Colonic mucosa (tissue), 4 donors: ENCODE measurements around the gene DAPK1. TPM values are rescaled to one million over a fixed set of nuclear protein-coding genes. Genes with fewer than 3 reads are reported as not detected.

Experiments used
- DNase-seq: peaks from one replicate; pipeline ENCODE4 v3.0.0-alpha.2; 2020
- H3K27ac ChIP-seq: fragments of 200-600 bp; one replicate; pipeline ENCODE4 v1.8.0; 2021
- H3K27me3 ChIP-seq: fragments of 200-600 bp; one replicate; pipeline ENCODE4 v1.8.0; 2021
- H3K36me3 ChIP-seq: fragments of 200-600 bp; one replicate; pipeline ENCODE4 v1.8.0; 2021
- H3K4me1 ChIP-seq: fragments of 200-600 bp; one replicate; pipeline ENCODE4 v1.8.0; 2021; ENCODE audit warnings: mild to moderate bottlenecking
- H3K4me3 ChIP-seq: fragments of 200-600 bp; one replicate; pipeline ENCODE4 v1.8.0; 2021
- H3K9ac ChIP-seq, 2 donors: one replicate each; pipeline ENCODE4 v1.7.0; 2013; ENCODE audit warnings: control low read depth in 2 of 2, low read depth in 2 of 2, low read length in 2 of 2
- H3K9me3 ChIP-seq: fragments of 200-600 bp; one replicate; pipeline ENCODE4 v1.8.0; 2021
- intact Hi-C: fragments of 100-400 bp; cut with DNase I; formaldehyde crosslinking; loops from one replicate; pipeline ENCODE4 v1.14.1; 2022
- total RNA-seq, 2 donors: library from RNA; stranded (reverse); fragmentation: NEBNext Ultra II Directional in 1 of 2; extraction: Animal tissue kit (Norgen Biotek cat#: 25700) in 1 of 2; gene quantifications; one replicate each; pipeline ENCODE4 v1.2.1, GENCODE V29; 2021
- TF ChIP-seq, protein P1 (sequence below): fragments of 200-600 bp; IDR thresholded peaks from one replicate; pipeline ENCODE4 v1.8.0; 2022; ENCODE audit warnings: antibody characterized with exemption, mild to moderate bottlenecking
- donor health status: healthy.
- donor health status: DM: no; HTN: no; CAD: no.
- donor health status: DM: no; HTN: no; CAD: no.

The DAPK1 gene
- total RNA-seq, 2 donors from 2014 or later = 7.9 to 17.5 TPM

DNA sequence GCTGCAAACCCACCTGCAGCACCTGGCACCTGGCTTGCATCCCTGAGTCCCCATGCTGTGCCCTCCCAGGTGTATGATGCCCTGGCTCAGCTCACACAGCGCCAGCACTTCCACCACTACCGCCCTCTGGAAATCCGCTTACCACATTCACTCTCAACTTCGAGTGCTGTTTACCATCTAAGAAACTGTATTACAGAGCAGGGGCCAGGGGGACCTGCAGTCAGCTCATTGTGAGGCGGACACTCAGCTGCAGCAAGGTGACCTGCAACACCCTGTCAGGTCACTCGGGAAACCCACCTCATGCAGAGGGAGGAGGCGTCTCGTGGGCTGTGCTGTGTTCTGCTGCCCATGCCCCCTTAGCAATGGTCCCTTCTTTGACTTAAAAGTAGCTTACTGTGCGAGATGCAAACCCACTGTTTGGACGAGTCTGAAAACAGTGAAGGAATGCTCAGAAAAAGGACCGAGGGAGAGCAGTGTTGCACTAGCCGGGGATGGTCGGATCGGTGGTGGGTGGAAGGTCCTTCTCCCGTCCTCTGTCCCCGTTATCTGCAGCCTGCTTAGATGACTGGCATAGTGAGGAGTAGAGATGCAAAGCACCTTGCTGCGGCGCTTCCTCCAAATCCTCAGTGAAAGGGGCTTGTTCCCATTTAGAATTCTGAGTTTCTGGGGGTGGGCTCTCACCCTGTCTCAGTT lies 173.1 kb downstream of the DAPK1 start:
- no peak for DNase-seq
- Histone ChIP-seq H3K27me3 (no peaks in the 10 kb centered on the region), H3K4me3 (no peak overlapping the region), H3K9ac (no peak overlapping the region), H3K9me3 (no peaks in the 10 kb centered on the region), H3K27ac (no peak overlapping the region), H3K4me1 (no peaks in the 10 kb centered on the region), H3K36me3 (no peaks in the 10 kb centered on the region)
- intact Hi-C loops = no loop called here
- TF ChIP-seq, protein P1, sequence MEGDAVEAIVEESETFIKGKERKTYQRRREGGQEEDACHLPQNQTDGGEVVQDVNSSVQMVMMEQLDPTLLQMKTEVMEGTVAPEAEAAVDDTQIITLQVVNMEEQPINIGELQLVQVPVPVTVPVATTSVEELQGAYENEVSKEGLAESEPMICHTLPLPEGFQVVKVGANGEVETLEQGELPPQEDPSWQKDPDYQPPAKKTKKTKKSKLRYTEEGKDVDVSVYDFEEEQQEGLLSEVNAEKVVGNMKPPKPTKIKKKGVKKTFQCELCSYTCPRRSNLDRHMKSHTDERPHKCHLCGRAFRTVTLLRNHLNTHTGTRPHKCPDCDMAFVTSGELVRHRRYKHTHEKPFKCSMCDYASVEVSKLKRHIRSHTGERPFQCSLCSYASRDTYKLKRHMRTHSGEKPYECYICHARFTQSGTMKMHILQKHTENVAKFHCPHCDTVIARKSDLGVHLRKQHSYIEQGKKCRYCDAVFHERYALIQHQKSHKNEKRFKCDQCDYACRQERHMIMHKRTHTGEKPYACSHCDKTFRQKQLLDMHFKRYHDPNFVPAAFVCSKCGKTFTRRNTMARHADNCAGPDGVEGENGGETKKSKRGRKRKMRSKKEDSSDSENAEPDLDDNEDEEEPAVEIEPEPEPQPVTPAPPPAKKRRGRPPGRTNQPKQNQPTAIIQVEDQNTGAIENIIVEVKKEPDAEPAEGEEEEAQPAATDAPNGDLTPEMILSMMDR = no peak

DNA sequence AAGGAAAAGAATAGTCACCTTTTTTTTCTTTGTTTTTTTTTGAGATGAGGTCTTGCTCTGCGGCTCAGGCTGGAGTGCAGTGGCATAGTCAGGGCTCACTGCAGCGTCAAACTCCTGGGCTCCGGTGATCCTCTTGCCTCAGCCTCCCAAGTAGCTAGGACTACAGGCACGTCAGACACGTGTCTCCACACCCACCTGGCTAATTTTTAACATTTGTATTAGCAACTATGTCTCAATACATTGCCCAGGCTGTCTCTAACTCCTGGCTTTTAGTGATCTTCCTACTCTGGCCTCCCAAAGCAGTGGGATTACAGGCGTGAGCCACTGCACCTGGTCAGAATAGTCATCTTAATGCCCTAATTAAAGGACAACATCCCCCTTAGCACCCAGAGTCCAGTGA lies 173.8 kb downstream of the DAPK1 start:
- H3K4me1 ChIP-seq = no peaks in the 10 kb centered on the region
- intact Hi-C loops = no loop called here
- H3K36me3 ChIP-seq = no peaks in the 10 kb centered on the region
- H3K4me3 ChIP-seq = no peak overlapping the region
- H3K27me3 ChIP-seq = no peaks in the 10 kb centered on the region
- DNase-seq = no peak
- TF ChIP-seq, protein P1 = no peak
- no peaks in the 10 kb centered on the region for H3K9me3 ChIP-seq
- no peak overlapping the region for H3K27ac ChIP-seq
- no peak overlapping the region for H3K9ac ChIP-seq

DNA sequence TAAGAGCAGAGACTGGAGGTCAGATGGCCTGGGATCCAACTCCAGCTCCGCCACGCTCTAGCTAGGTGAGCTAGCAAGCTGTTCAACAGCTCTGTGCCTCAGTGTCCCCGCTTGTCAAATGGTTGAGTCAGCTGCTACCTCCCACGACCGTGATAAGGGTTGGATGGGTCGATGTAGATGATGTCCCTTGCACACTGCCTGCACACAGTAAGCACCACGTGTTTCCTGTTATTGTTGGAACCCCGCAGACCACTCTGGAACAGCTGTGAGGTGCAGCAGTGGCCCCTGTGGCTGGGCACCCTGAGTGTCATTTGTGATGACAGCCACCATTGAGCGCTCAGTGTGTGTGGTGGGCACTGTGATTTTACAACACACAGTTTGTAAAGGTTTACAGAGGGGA lies 174.3 kb downstream of the DAPK1 start:
- no peaks in the 10 kb centered on the region for H3K36me3 ChIP-seq
- intact Hi-C loops = no loop called here
- no peaks in the 10 kb centered on the region for H3K9me3 ChIP-seq
- TF ChIP-seq, protein P1 = no peak
- no peak overlapping the region for H3K27ac ChIP-seq
- no peaks in the 10 kb centered on the region for H3K4me1 ChIP-seq
- DNase-seq = no peak
- no peaks in the 10 kb centered on the region for H3K27me3 ChIP-seq
- H3K9ac ChIP-seq = no peak overlapping the region
- H3K4me3 ChIP-seq = no peak overlapping the region

DNA sequence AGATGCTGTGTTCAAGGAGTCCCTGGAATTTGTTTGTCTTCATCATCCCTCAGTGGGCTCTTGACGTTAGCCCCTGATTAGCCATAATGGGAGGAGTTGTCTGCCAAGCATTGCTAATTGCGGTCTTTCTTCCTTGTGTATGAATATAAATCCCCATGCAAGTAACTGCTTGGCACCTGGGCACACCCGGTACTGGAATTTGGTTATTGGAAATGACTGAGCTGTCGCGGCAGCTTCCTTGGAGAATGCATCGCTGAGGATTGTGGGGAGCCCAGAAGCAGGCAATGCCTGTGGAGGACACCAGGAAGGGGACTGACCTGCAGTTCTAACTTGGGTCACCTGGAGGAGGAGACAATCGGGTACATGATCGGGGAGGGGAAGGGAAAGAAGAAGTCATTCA lies 174.9 kb downstream of the DAPK1 start:
- H3K4me3 ChIP-seq = no peak overlapping the region
- no peak overlapping the region for H3K27ac ChIP-seq
- intact Hi-C loops = no loop called here
- TF ChIP-seq, protein P1 = no peak
- H3K9me3 ChIP-seq = no peaks in the 10 kb centered on the region
- H3K9ac ChIP-seq = no peak overlapping the region
- H3K4me1 ChIP-seq = no peaks in the 10 kb centered on the region
- no peaks in the 10 kb centered on the region for H3K36me3 ChIP-seq
- no peak for DNase-seq
- H3K27me3 ChIP-seq = no peaks in the 10 kb centered on the region

DNA sequence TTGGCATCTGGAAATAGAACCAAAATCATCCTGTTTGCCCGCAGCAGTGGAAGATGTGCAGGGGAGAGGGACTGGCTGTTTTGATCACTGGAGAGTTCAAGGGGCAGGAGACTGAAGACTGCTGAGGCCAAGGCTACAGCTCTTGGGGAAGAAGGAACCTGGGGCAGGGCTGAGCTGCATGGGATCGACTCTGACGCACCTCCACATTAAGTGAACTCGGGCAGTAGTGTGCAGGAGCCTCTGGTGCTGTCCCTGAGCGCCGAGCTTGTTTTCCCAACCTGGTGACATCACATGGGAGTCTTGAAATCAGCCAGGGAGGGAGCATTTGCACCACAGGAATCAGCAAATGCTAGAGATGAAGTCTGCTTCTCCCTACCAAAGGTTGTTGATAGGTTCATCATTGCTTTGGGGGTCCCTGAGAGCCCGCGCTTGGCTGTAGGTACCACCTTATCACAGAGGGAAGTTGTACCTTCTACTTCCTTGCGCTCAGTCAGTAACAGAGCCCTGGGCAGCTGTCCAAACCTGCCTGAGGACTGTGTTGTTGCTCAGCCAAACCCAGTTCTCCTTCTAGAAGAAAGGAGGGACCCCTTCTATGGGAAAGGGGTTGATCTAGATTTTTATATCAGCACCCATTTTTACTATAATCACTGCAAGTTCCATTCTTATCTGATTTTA lies 175.9 kb downstream of the DAPK1 start:
- Histone ChIP-seq H3K9ac (no peak overlapping the region), H3K27me3 (no peaks in the 10 kb centered on the region), H3K36me3 (no peaks in the 10 kb centered on the region), H3K4me3 (no peak overlapping the region), H3K9me3 (no peaks in the 10 kb centered on the region), H3K4me1 (no peaks in the 10 kb centered on the region), H3K27ac (no peak overlapping the region)
- TF ChIP-seq, protein P1 = no peak
- intact Hi-C loops = no loop called here
- no peak for DNase-seq
